HG02943 (cell line): ENCODE results near the gene RGCC.

ENCODE experiments used
- ATAC-seq: cut with Tn5 transposase; IDR thresholded peaks from one replicate; pipeline ENCODE4 v1.9.1; 2021; ENCODE audit warnings: mild to moderate bottlenecking, low read depth, moderate library complexity; ENCODE audit not compliant: unreplicated experiment

The RGCC gene

GRCh38 chr13:41513600-41513999 lies 56.2 kb downstream of the RGCC start:
- no peak for ATAC-seq

- no peak for ATAC-seq
Observed at GRCh38 chr13:41514853-41515395, 57.6 kb downstream of the RGCC start.

GRCh38 chr13:41515491-41516139 lies 58.3 kb downstream of the RGCC start:
- ATAC-seq: no peak

GRCh38 chr13:41516166-41516565 lies 58.8 kb downstream of the RGCC start:
- no peak for ATAC-seq

GRCh38 chr13:41516760-41517159 lies 59.4 kb downstream of the RGCC start:
- ATAC-seq: no peak

- ATAC-seq: no peak
Observed at GRCh38 chr13:41520016-41520659, 62.8 kb downstream of the RGCC start.
